Right lobe of liver (tissue), 6 donors: Measurements from ENCODE around the gene MCUR1. TPM values are rescaled to one million over a fixed set of nuclear protein-coding genes. Genes with fewer than 3 reads are reported as not detected.

Experiments
- ATAC-seq, 4 donors: fragments of 200-7000 bp; cut with Tn5 transposase; one replicate each; pipeline ENCODE4 v1.9.1; 2020; ENCODE audit warnings: mild to moderate bottlenecking in 4 of 4, moderate library complexity in 4 of 4
- DNase-seq, 3 donors: peaks; one replicate each; pipeline ENCODE4 v3.0.0-alpha.2; 2020
- H3K27ac ChIP-seq, 3 donors: fragments of 200-600 bp; one replicate each; pipeline ENCODE4 v1.8.0; 2022
- H3K27me3 ChIP-seq, 2 donors: fragments of 200-600 bp; one replicate each; pipeline ENCODE4 v1.8.0; 2022
- H3K36me3 ChIP-seq, 4 donors: fragments of 200-600 bp; sonication (generic) in 1 of 4; one replicate each; pipeline versions ENCODE4 v1.5.1 to v1.8.0; 2017 to 2022; ENCODE audit warnings: control low read depth in 1 of 4
- H3K4me1 ChIP-seq, 4 donors: fragments of 200-600 bp; sonication (generic) in 1 of 4; one replicate each; pipeline versions ENCODE4 v1.5.1 to v1.8.0; 2017 to 2022; ENCODE audit warnings: control low read depth in 1 of 4
- H3K4me3 ChIP-seq, 3 donors: fragments of 200-600 bp; one replicate each; pipeline ENCODE4 v1.8.0; 2022
- H3K9me3 ChIP-seq, 4 donors: fragments of 200-600 bp; sonication (generic) in 1 of 4; one replicate each; pipeline versions ENCODE4 v1.5.1 to v1.8.0; 2017 to 2022; ENCODE audit warnings: control low read depth in 1 of 4
- CTCF ChIP-seq, 4 donors: fragments of 200-600 bp in 3 of 4; fragments of 450-650 bp in 1 of 4; IDR thresholded peaks; one replicate each; pipeline versions ENCODE4 v1.5.1 to v1.8.0; 2016 to 2022; ENCODE audit warnings: antibody characterized with exemption in 4 of 4, mild to moderate bottlenecking in 2 of 4
- POLR2A ChIP-seq: fragments of 450-650 bp; IDR thresholded peaks from one replicate; pipeline ENCODE4 v1.6.1; 2017; ENCODE audit warnings: antibody characterized with exemption, mild to moderate bottlenecking
- WGBS: methylation state at CpG from one replicate; pipeline ENCODE4 v1.1.6; 2018; ENCODE audit warnings: low coverage, low lambda C conversion rate; ENCODE audit not compliant: insufficient coverage; ENCODE audit errors: missing lambda C conversion rate; 5-methylcytosine and 5-hydroxymethylcytosine counted together
- intact Hi-C, 2 donors: fragments of 100-400 bp; cut with DNase I; formaldehyde crosslinking; loops; one replicate each; pipeline versions ENCODE4 v1.11.2 to v1.14.1; 2022
- total RNA-seq, 6 experiments: library from RNA; depleted of rRNA in 2 of 6; stranded (reverse); fragments of >200 nt in 2 of 6; fragmentation: NEBNext Ultra II Directional in 3 of 6; extraction: Animal tissue kit (Norgen Biotek cat#: 25700) in 3 of 6; gene quantifications; one replicate each; pipeline versions ENCODE4 v1.1.0 to v1.2.4, GENCODE V29; 2016 to 2023
- donor health status: DM: no; HTN: yes; CAD: no.
- donor health status: DM: no; HTN: no; CAD: no.
- donor health status: DM: no; HTN: no; CAD: no.
- donor health status: DM: no; HTN: yes; CAD: no.
- donor health status: DM: no; HTN: yes; CAD: no.

MCUR1 gene
- total RNA-seq, 6 experiments from 2014 or later = 12.7 to 17.8 (median 15.2) TPM

- Histone ChIP-seq H3K9me3 (no peaks in the 10 kb centered on the region), H3K27ac (no peak overlapping the region), H3K36me3 (no peaks in the 10 kb centered on the region), H3K4me3 (no peak overlapping the region), H3K27me3 (no peaks in the 10 kb centered on the region), H3K4me1 (no peaks in the 10 kb centered on the region)
- 100% methylated on average over 2 of the region's 27 CpGs for WGBS
- DNase-seq (no peak), ATAC-seq (no peak)
- intact Hi-C loops = no loop called here
- TF ChIP-seq CTCF (IDR thresholded peaks at IDR 0.05) = peak in 1 of 4 donors; percentile 11
- no peak for TF ChIP-seq POLR2A
Observed at GRCh38 chr6:13769655-13770053, 44.7 kb downstream of the MCUR1 start.

GRCh38 chr6:13769034-13769654, 45.2 kb downstream of the MCUR1 start:
- WGBS = 91% methylated on average over 25 of the region's 47 CpGs
- DNase-seq (no peak), ATAC-seq (no peak)
- Histone ChIP-seq H3K4me1 (no peaks in the 10 kb centered on the region), H3K36me3 (no peaks in the 10 kb centered on the region), H3K27ac (no peak overlapping the region), H3K27me3 (no peaks in the 10 kb centered on the region), H3K9me3 (no peaks in the 10 kb centered on the region), H3K4me3 (no peak overlapping the region)
- intact Hi-C loops = no loop called here
- TF ChIP-seq CTCF (IDR thresholded peaks at IDR 0.05) (no peak), POLR2A (no peak)

- Histone ChIP-seq H3K36me3 (no peaks in the 10 kb centered on the region), H3K9me3 (no peaks in the 10 kb centered on the region), H3K4me1 (no peaks in the 10 kb centered on the region), H3K27ac (no peak overlapping the region), H3K27me3 (no peaks in the 10 kb centered on the region), H3K4me3 (no peak overlapping the region)
- ATAC-seq = peak; percentile 50 to 85 (median 64)
- WGBS = 27% methylated on average over 17 of the region's 19 CpGs
- intact Hi-C loops = no loop called here
- DNase-seq = peak in 1 of 3 donors; percentile 31
- TF ChIP-seq POLR2A (no peak), CTCF (IDR thresholded peaks at IDR 0.05) (no peak)
Observed at GRCh38 chr6:13767121-13767808, 47.1 kb downstream of the MCUR1 start.

GRCh38 chr6:13766201-13766634, 48.1 kb downstream of the MCUR1 start:
- TF ChIP-seq CTCF (IDR thresholded peaks at IDR 0.05) (no peak), POLR2A (no peak)
- Histone ChIP-seq H3K36me3 (no peaks in the 10 kb centered on the region), H3K4me1 (no peaks in the 10 kb centered on the region), H3K27me3 (no peaks in the 10 kb centered on the region), H3K9me3 (no peaks in the 10 kb centered on the region), H3K4me3 (no peak overlapping the region), H3K27ac (no peak overlapping the region)
- intact Hi-C loops = no loop called here
- ATAC-seq (peak in 2 of 4 donors; percentile 15 to 19), DNase-seq (no peak)
- WGBS = 49% methylated on average over 5 of the region's 5 CpGs
